SK-N-SH treated with all-trans-retinoic acid at 6 μM for 48 hours (cell line): ENCODE measurements around the gene BIRC3.

Source experiments
- CREB5 ChIP-seq: fragments of 250-450 bp; sonication (Bioruptor Pico); IDR thresholded peaks from 2 replicates; pipeline ENCODE4 v1.5.1; 2020; ENCODE audit warnings: low read depth, mild to moderate bottlenecking, moderate library complexity
- PATZ1 ChIP-seq: fragments of 250-450 bp; sonication (Bioruptor Pico); IDR thresholded peaks from 2 replicates; pipeline ENCODE4 v1.8.0; 2020; ENCODE audit warnings: mild to moderate bottlenecking, moderate library complexity, borderline replicate concordance
- SNAI2 ChIP-seq: fragments of 250-450 bp; sonication (Bioruptor Pico); IDR thresholded peaks from 2 replicates; pipeline ENCODE4 v1.5.0; 2020; ENCODE audit warnings: mild to moderate bottlenecking, moderate library complexity
- TSHZ2 ChIP-seq: fragments of 250-450 bp; sonication (Bioruptor Pico); IDR thresholded peaks from 2 replicates; pipeline ENCODE4 v1.5.0; 2020; ENCODE audit warnings: mild to moderate bottlenecking, moderate library complexity
- ZC3H10 ChIP-seq: fragments of 250-450 bp; sonication (Bioruptor Pico); IDR thresholded peaks from 2 replicates; pipeline ENCODE4 v1.5.1; 2021; ENCODE audit warnings: mild to moderate bottlenecking, moderate library complexity
- ZFP30 ChIP-seq: fragments of 450-650 bp; formaldehyde crosslinking; IDR thresholded peaks from 2 replicates; pipeline ENCODE4 v1.5.0; 2022; ENCODE audit warnings: mild to moderate bottlenecking, moderate library complexity
- ZNF70 ChIP-seq: fragments of 450-650 bp; formaldehyde crosslinking; IDR thresholded peaks from 2 replicates; pipeline ENCODE4 v1.5.0; 2020; ENCODE audit warnings: mild to moderate bottlenecking, moderate library complexity

- TF ChIP-seq CREB5 (CRISPR knock-in tag) = no peak
- no peak for TF ChIP-seq SNAI2 (CRISPR knock-in tag)
- TF ChIP-seq ZFP30 (CRISPR knock-in tag) = no peak
- TF ChIP-seq TSHZ2 = no peak
- no peak for TF ChIP-seq PATZ1 (CRISPR knock-in tag)
- no peak for TF ChIP-seq ZC3H10 (CRISPR knock-in tag)
- no peak for TF ChIP-seq ZNF70 (CRISPR knock-in tag)
Measured at GRCh38 chr11:102322560-102322959, 5.3 kb downstream of the BIRC3 start.
